PC-3 (cell line): ENCODE measurements around the gene ZMYM2.

ENCODE experiments used
- CTCF ChIP-seq: fragments of 300-600 bp; sonication (generic); conservative IDR thresholded peaks from 2 replicates; pipeline ENCODE4 v1.5.1; 2017; ENCODE audit warnings: antibody characterized with exemption, low read depth, mild to moderate bottlenecking, low read length
- EZH2 ChIP-seq: fragments of 300-600 bp; sonication (generic); IDR thresholded peaks from one replicate; pipeline ENCODE4 v1.6.1; 2017; ENCODE audit warnings: antibody characterized with exemption, mild to moderate bottlenecking, low read length; ENCODE audit not compliant: unreplicated experiment

GRCh38 chr13:20128459-20128931 lies 170.0 kb downstream of the ZMYM2 start:
- peak; percentile 71 for TF ChIP-seq CTCF
- TF ChIP-seq EZH2 = no peak
